GM21526 (cell line): ENCODE data around the gene CCDC177.

ENCODE experiments used
- ATAC-seq: cut with Tn5 transposase; IDR thresholded peaks from one replicate; pipeline ENCODE4 v1.9.1; 2021; ENCODE audit warnings: moderate library complexity; ENCODE audit not compliant: unreplicated experiment, low FRiP score

CCDC177 gene

GRCh38 chr14:69570836-69571330, 3.8 kb downstream of the CCDC177 start:
- no peak for ATAC-seq

GRCh38 chr14:69569859-69570258, 4.8 kb downstream of the CCDC177 start:
- no peak for ATAC-seq

GRCh38 chr14:69567563-69567962, 7.1 kb downstream of the CCDC177 start:
- ATAC-seq = no peak

- no peak for ATAC-seq
Measured at GRCh38 chr14:69561893-69562292, 12.8 kb downstream of the CCDC177 start.

GRCh38 chr14:69560826-69561225, 13.8 kb downstream of the CCDC177 start:
- ATAC-seq = no peak

- ATAC-seq = no peak
Measured at GRCh38 chr14:69559581-69560011, 15.1 kb downstream of the CCDC177 start.

- ATAC-seq = no peak
Measured at GRCh38 chr14:69558774-69559173, 15.9 kb downstream of the CCDC177 start.

- no peak for ATAC-seq
Measured at GRCh38 chr14:69554500-69554899, 20.2 kb downstream of the CCDC177 start.

- no peak for ATAC-seq
Measured at GRCh38 chr14:69553252-69553651, 21.4 kb downstream of the CCDC177 start.

- no peak for ATAC-seq
Measured at GRCh38 chr14:69551511-69551910, 23.2 kb downstream of the CCDC177 start.

GRCh38 chr14:69548566-69548965, 26.1 kb downstream of the CCDC177 start:
- no peak for ATAC-seq

- no peak for ATAC-seq
Measured at GRCh38 chr14:69547701-69548348, 26.8 kb downstream of the CCDC177 start.

GRCh38 chr14:69543341-69544115, 31.1 kb downstream of the CCDC177 start:
- no peak for ATAC-seq

GRCh38 chr14:69542311-69542710, 32.4 kb downstream of the CCDC177 start:
- ATAC-seq = no peak

GRCh38 chr14:69540654-69541335, 33.9 kb downstream of the CCDC177 start:
- ATAC-seq = no peak

GRCh38 chr14:69539631-69540410, 34.9 kb downstream of the CCDC177 start:
- ATAC-seq = no peak

- ATAC-seq = no peak
Measured at GRCh38 chr14:69538766-69539165, 35.9 kb downstream of the CCDC177 start.

- ATAC-seq = no peak
Measured at GRCh38 chr14:69537900-69538299, 36.8 kb downstream of the CCDC177 start.

- no peak for ATAC-seq
Measured at GRCh38 chr14:69536971-69537370, 37.7 kb downstream of the CCDC177 start.

- no peak for ATAC-seq
Measured at GRCh38 chr14:69535230-69535848, 39.3 kb downstream of the CCDC177 start.
